ENCODE measurements around the gene ZNF536. TPM values are rescaled to one million over a fixed set of nuclear protein-coding genes. Genes with fewer than 3 reads are reported as not detected.

Gene ZNF536
- total and polyA plus RNA-seq, 2 of the 13 experiments (the other 11 are each of a cell fraction or from before 2014, with no cell fraction given): not detected

GRCh38 chr19:30341611-30342201 is 30.5 kb upstream of the ZNF536 start (continued):
- TF ChIP-seq TBL1XR1 (IDR thresholded peaks at IDR 0.05; ENCODE audit: borderline replicate concordance, low read length, partially characterized antibody): no peak

GRCh38 chr19:30342901-30343300 is 29.3 kb upstream of the ZNF536 start:
- intact Hi-C loops (cut with micrococcal nuclease; ENCODE audit: unreplicated experiment): no loop called here
- Histone ChIP-seq H3K9me3 (ENCODE audit: low read length) (no peaks in the 10 kb centered on the region), H3K27ac (ENCODE audit: extremely low read length, insufficient read depth, low read length) (no peak overlapping the region), H3K4me1 (ENCODE audit: insufficient read depth, low read length) (no peaks in the 10 kb centered on the region), H3K36me3 (replicated peaks in 1 of 2; ENCODE audit: control insufficient read depth in 1 of 2, insufficient read depth in 2 of 2, low read length in 2 of 2) (no peaks in the 10 kb centered on the region), H3K27me3 (ENCODE audit: control insufficient read depth in 1 of 2, insufficient read depth in 2 of 2, low read length in 2 of 2) (peaks cover 0 to 7% of the 10 kb centered on the region in 2 experiments; a peak in 3 of 5 replicates), H4K20me1 (ENCODE audit: insufficient read depth, low read length) (no peaks in the 10 kb centered on the region), H2AFZ (ENCODE audit: low read length) (no peak overlapping the region), H3K4me2 (ENCODE audit: low read depth, low read length) (no peak overlapping the region), H3K9ac (ENCODE audit: insufficient read depth, low read depth, low read length) (no peak overlapping the region), H3K79me2 (ENCODE audit: insufficient read depth, low read length) (no peaks in the 10 kb centered on the region), H3K4me3 (replicated peaks in 1 of 3; ENCODE audit: insufficient read depth in 1 of 3, low read depth in 2 of 3, low read length in 3 of 3) (no peak overlapping the region)
- ATAC-seq (no peak), FAIRE-seq (no peak), DNase-seq (ENCODE audit: low spot score) (no peak)
- WGBS (ENCODE audit: low lambda C conversion rate): 5% methylated on average over 2 of the region's 3 CpGs
- no TSS peak for BruUV-seq (replicated peaks)
- POLR2A ChIA-PET: no interaction called here
- in situ Hi-C loops (cut with HindIII; ENCODE audit: extremely low pct_ligation_motif_present, low pct_unique_long_range_greater_than_20kb): no loop called here
- CTCF ChIA-PET (ENCODE audit: low intra/inter-chr PET ratio, low total read pairs): no interaction called here
- TF ChIP-seq GPN1 (CRISPR knock-in tag; IDR thresholded peaks at IDR 0.05; ENCODE audit: borderline replicate concordance) (no peak), ARID4A (CRISPR knock-in tag; IDR thresholded peaks at IDR 0.05; ENCODE audit: borderline replicate concordance) (no peak), BHLHE40 (IDR thresholded peaks at IDR 0.05; ENCODE audit: low read length) (no peak), ZNF468 (CRISPR knock-in tag; IDR thresholded peaks at IDR 0.05) (no peak), ZBTB10 (CRISPR knock-in tag; IDR thresholded peaks at IDR 0.05; ENCODE audit: borderline replicate concordance) (no peak), ZSCAN9 (CRISPR knock-in tag; IDR thresholded peaks at IDR 0.05; ENCODE audit: borderline replicate concordance) (no peak), ZSCAN30 (CRISPR knock-in tag; IDR thresholded peaks at IDR 0.05) (no peak), MAX (IDR thresholded peaks at IDR 0.05) (no peak), ZBTB26 (CRISPR knock-in tag; IDR thresholded peaks at IDR 0.05; ENCODE audit: borderline replicate concordance) (no peak), POLR2AphosphoS5 (IDR thresholded peaks at IDR 0.05; ENCODE audit: low read depth, low read length) (no peak), ZBTB21 (CRISPR knock-in tag; IDR thresholded peaks at IDR 0.05) (no peak), HOMEZ (CRISPR knock-in tag; IDR thresholded peaks at IDR 0.05; ENCODE audit: low read depth) (no peak)
